ENCODE measurements around the gene HOXD9. TPM values are rescaled to one million over a fixed set of nuclear protein-coding genes. Genes with fewer than 3 reads are reported as not detected.

The HOXD9 gene
- total RNA-seq, 4 donors from 2014 or later, result 0.83 to 3.9 (median 2.3) TPM

DNA sequence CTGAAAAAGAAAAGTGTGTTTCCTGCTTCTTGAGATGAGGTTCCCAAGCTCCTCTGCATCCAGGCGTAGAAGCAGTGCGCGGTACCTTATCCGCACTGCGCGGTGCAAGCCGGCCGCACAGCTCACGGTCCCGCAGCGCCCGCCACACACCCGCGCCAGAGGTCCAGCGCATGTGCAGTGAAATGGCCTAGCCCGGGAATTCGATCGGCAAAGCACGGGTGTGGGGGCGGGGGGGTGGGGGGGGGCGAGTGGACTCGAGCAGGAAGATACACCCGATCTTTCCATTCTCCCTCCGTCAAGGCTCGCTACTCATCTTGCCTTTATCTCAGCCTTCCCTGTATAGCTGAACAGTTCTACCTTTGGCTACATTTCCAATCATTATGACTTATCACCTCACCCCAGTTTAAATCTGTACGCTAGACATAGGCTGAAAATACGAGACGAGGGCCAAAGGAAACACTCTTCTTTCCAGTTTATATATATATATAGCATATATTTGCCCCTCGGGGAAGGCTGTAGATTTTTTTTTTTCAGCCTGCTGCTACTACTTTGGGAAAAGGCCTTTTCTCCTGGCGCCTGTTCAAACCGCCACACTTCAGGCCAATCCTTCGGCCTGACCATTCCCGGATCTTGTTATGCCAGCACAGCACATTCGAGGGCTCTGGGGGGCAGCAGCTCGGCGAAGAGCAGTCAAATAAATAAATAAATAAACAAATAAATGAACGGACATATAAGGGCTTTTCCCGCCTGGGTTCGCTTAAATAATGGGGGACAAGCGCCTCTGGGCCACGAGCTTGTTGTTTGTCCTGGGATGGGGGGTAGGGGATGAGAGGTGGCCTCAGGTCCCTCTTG lies 17.4 kb downstream of the HOXD9 start:
- Histone ChIP-seq H3K27ac (peak overlapping the region in 1 of 3 donors; percentile 21), H3K27me3 (peaks cover 56% of the 10 kb centered on the region), H3K4me3 (replicated peaks in 1 of 3) (peak overlapping the region in 1 of 3 donors; percentile 34), H3K9me3 (no peaks in the 10 kb centered on the region), H3K36me3 (no peaks in the 10 kb centered on the region), H3K4me1 (peaks cover 0 to 21% of the 10 kb centered on the region in 2 donors)
- DNase-seq, result peak in 1 of 2 donors; percentile 30
- no peak for TF ChIP-seq POLR2A (IDR thresholded peaks at IDR 0.05)
- TF ChIP-seq, protein P1, sequence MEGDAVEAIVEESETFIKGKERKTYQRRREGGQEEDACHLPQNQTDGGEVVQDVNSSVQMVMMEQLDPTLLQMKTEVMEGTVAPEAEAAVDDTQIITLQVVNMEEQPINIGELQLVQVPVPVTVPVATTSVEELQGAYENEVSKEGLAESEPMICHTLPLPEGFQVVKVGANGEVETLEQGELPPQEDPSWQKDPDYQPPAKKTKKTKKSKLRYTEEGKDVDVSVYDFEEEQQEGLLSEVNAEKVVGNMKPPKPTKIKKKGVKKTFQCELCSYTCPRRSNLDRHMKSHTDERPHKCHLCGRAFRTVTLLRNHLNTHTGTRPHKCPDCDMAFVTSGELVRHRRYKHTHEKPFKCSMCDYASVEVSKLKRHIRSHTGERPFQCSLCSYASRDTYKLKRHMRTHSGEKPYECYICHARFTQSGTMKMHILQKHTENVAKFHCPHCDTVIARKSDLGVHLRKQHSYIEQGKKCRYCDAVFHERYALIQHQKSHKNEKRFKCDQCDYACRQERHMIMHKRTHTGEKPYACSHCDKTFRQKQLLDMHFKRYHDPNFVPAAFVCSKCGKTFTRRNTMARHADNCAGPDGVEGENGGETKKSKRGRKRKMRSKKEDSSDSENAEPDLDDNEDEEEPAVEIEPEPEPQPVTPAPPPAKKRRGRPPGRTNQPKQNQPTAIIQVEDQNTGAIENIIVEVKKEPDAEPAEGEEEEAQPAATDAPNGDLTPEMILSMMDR (IDR thresholded peaks at IDR 0.05), result no peak
- intact Hi-C loops (cut with DNase I), result loop anchor here (2.0 to 5.0 kb wide), 2 partner anchors 315 to 412 kb away; no protein-coding TSS in a partner anchor
- 13 to 19% methylated on average over 41 of the region's 41 CpGs for WGBS, 2 donors

DNA sequence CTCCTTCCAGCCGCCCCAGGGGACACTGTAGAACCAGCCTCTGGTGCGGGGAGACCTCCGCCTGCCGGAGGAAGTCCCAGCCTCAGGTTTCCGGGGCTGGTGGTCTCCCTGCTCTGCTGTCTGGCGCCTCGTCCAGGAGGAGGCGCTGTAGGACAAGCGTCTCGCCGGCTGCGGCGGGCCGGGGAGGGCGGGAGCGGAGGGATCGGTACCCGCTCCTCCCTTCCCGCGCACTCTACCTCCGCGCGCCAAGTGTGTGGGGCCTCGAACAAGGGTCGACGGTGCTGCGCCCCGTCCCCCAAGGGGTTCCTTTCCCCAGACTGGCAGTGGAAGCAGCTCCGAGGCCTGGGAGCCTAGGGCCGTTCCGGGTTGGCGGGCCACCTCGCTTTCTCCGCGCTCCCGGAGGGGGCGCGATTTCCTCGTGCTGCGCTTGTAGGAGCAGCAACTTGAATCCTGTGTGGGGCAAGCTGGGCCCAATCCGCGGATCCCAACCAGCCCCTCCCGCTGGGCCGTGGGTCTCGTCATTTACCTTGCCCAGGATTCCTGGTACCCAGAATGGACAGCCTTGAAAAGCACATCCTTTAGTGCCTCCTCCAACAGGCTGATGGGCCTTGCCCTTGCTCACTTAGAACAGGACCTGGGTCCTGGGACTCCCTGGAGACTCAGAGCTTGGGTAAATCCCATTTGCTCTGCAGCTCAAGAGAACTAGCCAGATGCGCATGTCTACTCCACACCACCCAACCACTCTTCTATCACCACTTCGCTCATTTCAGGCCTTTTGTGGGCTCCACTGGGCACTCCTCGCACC lies 18.2 kb downstream of the HOXD9 start:
- TF ChIP-seq, protein P1 (IDR thresholded peaks at IDR 0.05), result peak; percentile 56 to 87 (median 84)
- TF ChIP-seq POLR2A (IDR thresholded peaks at IDR 0.05), result no peak
- intact Hi-C loops (cut with DNase I), result loop anchor here (2.0 to 5.0 kb wide), 2 partner anchors 314 to 412 kb away; no protein-coding TSS in a partner anchor
- peak; percentile 51 to 67 for DNase-seq

DNA sequence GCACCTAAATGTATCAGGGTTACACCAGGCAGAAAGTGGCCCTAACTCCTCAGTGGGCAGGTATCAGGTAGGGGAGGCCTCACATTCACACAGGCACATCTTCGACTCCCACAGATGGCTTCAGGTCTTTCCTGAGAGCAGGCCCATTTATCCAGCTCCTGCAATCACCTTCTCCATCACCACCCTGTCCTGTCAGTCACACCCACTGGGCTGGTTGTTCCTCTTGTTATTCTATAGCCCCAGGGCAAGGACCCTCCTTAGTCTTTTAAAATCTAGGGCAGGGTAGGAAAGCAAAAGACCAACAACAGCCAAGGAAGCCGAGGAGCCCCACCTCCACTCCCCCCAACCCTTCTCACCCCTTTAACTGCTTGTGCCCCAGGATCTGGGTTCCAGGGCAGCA lies 19.8 kb downstream of the HOXD9 start:
- intact Hi-C loops (cut with DNase I), result loop anchor here (5.0 kb wide), 1 partner anchor 410 kb away; no protein-coding TSS in a partner anchor
- no peaks in the 10 kb centered on the region for H3K36me3 ChIP-seq
- no peaks in the 10 kb centered on the region for H3K9me3 ChIP-seq
- peaks cover 42% of the 10 kb centered on the region for H3K27me3 ChIP-seq
- no peak overlapping the region for H3K4me3 ChIP-seq (replicated peaks in 1 of 3)
- no peak for TF ChIP-seq POLR2A (IDR thresholded peaks at IDR 0.05)
- TF ChIP-seq, protein P1 (IDR thresholded peaks at IDR 0.05), result no peak
- H3K4me1 ChIP-seq, result peaks cover 0 to 14% of the 10 kb centered on the region in 2 donors
- WGBS, 2 donors, result 91 to 93% methylated on average over 2 of the region's 2 CpGs
- H3K27ac ChIP-seq, result no peak overlapping the region
- DNase-seq, result no peak

More for the DNA sequence above, 18.2 kb downstream of the HOXD9 start:
- no peaks in the 10 kb centered on the region for H3K36me3 ChIP-seq
- no peaks in the 10 kb centered on the region for H3K9me3 ChIP-seq
- peaks cover 0 to 21% of the 10 kb centered on the region in 2 donors for H3K4me1 ChIP-seq
- H3K27ac ChIP-seq, result no peak overlapping the region
- peak overlapping the region in 1 of 3 donors; percentile 34 for H3K4me3 ChIP-seq (replicated peaks in 1 of 3)
- H3K27me3 ChIP-seq, result peaks cover 51% of the 10 kb centered on the region
- 9% methylated on average over 33 of the region's 48 CpGs for WGBS, 2 donors

DNA sequence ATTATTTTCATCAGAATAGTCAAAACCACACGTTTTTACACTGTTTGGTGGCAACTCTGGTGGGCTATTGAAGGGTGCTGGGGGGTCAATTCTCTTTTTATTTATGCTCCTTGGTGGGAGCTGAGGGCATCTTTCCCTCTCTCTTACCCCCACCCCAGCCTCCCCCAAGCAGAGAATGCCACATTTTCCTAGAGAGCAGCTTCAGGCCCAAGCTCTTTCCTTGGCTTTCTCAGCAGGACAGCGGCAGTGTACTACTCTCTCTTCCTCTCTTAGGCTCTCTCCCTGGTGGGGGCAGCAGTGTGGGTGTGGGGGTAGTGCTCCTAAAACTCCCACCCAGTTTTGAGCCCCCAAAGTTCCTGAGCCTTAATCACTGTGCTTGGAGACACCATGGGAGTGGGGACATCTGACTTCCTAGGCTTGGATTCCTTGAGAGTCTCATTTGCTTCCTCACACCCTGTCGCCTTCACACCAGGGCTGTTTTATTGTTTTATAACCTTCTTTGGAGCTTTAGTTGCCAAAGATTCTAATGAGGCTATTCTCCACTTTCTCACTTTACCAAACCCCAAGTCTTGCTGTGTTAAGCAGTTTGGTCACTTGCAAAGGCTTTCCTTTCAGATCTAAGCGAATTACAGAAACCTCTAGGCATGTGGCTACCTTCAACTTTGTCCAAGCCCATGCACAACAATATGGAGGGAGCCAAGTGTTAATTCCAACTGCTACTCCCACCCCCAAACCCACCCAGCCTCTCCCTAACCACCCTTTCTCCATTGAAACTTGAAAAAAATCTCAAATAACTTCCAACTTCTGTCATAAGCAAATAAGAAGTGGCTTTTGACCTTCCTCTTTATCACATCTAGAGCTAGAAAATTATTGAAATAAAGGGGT lies 22.8 kb downstream of the HOXD9 start:
- TF ChIP-seq, protein P1 (IDR thresholded peaks at IDR 0.05), result no peak
- no peak for TF ChIP-seq POLR2A (IDR thresholded peaks at IDR 0.05)
- Histone ChIP-seq H3K4me1 (peaks cover 0 to 7% of the 10 kb centered on the region in 2 donors), H3K27ac (no peak overlapping the region), H3K27me3 (peaks cover 40% of the 10 kb centered on the region), H3K9me3 (no peaks in the 10 kb centered on the region), H3K36me3 (no peaks in the 10 kb centered on the region), H3K4me3 (replicated peaks in 1 of 3) (no peak overlapping the region)
- DNase-seq, result no peak
- 42 to 51% methylated on average over 4 of the region's 4 CpGs for WGBS, 2 donors
- intact Hi-C loops (cut with DNase I), result no loop called here
